CD4-positive, alpha-beta T cell treated with Interleukin-4 for 1 hour (primary cell): ENCODE data around the gene ASB1.
A peak's percentile ranks its signal among the peaks of the same experiment; 100 is the strongest.
"Not testable (repeated sequence)": the region's sequence is repeated elsewhere in the genome, so short reads cannot be mapped to it uniquely, and the experiment has no call there.

Experiments
- DNase-seq, 2 donors: peaks; one replicate each; pipeline ENCODE4 v3.0.0-alpha.2; 2020 to 2022

Gene ASB1

DNA sequence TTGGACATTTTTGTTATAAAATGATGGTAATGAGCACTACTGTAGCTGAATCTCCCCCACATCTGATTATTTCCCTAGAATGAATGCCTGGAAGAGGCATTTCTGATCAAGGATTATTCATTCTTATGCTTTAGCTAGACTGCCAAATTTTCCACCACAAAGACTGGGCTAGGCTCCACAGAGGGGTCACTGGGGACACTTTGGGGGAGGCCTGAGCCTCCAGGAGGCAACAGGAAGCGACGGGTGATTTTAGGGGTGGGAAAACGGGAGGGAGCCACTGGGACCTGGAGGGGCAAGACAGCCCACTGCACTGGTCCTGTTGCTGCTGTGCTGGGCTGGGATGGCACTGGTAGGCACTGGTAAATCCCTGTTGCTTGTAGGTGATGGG lies 2.4 kb upstream of the ASB1 start:
- no peak for DNase-seq

DNA sequence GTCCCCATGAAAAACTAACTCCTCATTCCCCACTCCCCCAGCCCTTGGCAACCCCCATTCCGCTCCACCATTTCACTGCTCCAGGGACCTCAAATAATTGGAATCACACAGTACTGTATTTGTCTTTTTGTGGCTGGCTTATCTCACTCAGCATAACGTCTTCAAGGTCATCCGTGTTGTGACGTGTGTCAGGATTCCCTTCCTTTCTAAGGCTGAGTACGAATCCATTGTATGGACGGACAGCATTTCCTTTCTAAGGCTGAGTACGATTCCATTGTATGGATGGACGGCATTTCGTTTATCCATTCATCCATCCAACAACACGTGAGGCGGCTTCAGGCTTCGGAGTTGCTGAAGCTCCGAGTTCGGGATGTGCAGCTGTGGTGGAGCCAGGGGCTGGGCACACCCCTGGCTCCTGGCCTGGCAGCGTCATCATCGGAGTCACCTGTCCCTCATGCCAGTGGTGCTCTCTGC lies 1.2 kb upstream of the ASB1 start:
- no peak for DNase-seq

DNA sequence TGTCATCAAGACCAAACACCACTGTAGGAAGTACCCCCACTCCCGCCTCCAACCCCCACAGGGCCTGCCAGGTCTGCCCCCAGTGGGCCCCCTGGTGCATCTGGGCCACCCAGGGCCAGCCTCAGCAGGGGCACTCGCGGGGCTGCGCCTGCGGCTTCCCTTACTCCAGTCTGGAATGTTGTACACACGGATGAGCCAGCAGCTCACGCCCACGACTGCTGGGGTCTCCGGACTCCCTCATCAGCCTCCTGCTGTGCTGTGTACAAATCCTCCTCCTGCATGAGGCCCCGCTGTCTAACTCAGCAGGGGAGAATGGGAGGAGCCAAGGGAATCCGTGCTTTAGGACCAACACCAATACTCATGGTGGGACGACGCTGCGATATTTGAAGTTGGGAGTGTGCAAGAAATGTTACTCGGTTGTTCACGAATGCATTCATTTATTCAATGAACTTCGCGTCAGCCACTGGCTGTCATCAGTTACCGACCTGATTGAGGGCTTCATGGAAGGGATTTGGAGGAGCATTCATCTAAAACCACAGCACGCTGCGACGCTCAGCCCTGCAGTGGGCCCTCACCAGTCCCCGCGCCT lies 654 bp upstream of the ASB1 start:
- no peak for DNase-seq

DNA sequence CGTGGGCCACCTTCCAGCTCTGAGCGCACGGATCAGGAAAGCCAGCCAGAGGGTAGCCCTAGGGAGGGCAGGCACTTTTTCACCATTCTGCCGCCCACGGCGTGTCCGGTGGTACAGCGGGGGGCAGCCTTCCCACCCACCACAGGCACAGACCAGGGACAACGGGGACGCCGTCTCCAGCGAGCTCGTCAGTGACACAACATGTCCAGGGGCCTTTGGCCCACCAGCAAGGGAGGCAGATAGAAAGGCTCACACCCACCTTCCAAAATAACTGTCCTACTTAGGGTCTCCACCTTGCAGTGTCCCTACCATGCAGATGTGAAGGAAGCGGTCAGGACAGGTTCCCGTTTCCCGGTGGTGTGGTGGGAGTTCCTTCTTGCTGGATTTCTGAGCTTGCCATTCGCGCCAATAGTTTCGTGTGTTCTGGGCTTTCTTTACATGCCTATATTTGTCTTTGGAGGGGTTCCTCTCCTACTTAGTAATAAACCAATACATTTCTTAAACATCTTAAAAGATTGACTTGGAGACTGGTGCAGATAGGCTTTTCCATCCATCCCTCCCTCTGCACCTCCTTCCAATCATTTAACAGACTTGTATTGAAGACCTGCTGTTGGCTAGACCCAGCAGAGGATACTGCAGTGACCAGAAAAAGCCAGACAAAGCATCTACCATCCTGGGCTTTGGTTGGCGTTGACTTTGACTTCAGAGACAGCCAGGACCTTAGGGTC lies 872 bp downstream of the ASB1 start:
- DNase-seq: no peak

DNA sequence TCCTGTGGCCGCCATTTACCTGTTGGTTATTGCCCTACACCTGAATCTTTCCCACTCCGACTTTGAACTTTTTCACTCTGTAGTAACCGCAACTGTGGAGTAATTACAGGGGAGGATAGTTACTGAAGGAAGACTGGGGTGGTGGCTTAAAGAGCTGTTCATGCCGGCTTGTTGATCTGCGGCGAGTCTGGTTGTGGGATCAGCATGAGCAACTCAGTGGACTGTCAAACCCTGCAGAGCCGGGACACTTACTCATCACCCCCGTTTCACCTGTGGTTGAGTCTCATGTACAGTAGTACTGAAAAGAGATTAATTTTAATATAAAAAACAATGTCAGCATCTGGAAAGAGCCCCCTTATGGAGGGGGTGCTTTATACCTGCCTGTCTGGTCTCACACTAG lies 2.1 kb downstream of the ASB1 start:
- DNase-seq: no peak

DNA sequence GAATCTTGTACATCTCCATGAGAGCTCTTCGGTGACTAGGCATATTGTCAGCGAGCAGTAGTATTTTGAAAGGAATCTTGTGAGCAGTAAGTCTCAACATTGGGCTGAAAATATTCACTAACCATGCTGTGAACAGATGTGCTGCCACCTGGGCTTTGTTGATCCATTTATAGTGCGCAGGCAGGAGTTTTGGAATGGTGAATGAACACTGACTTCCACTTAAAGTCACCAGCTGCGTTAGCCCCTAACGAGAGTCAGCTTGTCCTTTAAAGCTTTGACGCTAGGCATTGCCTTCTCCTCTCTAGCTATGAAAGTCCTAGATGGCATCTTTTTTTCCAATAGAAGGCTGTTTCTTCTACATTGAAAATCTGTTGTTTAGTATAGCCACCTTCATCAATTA lies 4.1 kb downstream of the ASB1 start:
- DNase-seq: no peak

DNA sequence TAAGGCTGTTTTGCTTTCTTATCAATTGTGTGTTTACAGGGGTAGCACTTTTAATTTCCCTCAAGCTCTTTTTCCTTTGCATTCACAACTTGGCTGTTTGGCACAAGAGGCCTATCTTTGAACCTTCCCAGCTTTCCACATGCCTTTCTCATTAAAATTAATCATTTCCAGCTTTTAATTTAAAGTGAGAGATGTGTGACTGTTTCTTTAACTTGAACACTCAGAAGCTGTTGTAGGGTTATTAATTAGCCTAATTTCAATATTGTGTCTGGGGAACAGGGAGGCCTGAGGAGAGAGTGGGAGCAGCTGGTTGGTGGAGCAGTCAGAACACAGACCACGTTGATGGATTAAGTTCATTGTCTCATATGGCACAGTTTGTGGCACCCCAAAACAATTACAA lies 4.7 kb downstream of the ASB1 start:
- DNase-seq: no peak

DNA sequence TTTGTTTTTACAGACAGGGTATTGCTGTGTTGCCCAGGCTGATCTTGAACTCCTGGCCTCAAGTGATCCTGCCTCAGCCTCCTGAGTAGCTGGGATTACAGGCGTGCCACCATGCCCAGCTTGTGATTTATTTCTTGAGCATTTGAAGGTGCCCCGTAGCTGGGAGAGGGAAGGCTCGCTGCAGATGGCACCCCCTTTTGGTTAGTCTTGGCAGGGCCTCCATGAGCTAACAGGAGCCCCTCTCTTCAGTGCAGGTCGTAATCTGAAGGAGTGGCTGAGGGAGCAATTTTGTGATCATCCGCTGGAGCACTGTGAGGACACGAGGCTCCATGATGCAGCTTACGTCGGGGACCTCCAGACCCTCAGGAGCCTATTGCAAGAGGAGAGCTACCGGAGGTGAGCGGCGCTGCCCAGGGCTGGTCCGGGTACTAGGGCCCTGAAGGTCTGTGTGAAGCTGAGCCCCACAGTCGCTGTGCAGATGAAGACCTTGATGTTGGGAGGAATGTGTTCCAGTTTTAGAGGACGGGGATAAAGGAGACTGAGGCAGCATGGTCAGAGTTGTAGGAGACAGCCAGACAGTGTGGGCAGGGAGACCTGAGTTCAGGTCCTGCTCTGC lies 6.7 kb downstream of the ASB1 start:
- no peak for DNase-seq

DNA sequence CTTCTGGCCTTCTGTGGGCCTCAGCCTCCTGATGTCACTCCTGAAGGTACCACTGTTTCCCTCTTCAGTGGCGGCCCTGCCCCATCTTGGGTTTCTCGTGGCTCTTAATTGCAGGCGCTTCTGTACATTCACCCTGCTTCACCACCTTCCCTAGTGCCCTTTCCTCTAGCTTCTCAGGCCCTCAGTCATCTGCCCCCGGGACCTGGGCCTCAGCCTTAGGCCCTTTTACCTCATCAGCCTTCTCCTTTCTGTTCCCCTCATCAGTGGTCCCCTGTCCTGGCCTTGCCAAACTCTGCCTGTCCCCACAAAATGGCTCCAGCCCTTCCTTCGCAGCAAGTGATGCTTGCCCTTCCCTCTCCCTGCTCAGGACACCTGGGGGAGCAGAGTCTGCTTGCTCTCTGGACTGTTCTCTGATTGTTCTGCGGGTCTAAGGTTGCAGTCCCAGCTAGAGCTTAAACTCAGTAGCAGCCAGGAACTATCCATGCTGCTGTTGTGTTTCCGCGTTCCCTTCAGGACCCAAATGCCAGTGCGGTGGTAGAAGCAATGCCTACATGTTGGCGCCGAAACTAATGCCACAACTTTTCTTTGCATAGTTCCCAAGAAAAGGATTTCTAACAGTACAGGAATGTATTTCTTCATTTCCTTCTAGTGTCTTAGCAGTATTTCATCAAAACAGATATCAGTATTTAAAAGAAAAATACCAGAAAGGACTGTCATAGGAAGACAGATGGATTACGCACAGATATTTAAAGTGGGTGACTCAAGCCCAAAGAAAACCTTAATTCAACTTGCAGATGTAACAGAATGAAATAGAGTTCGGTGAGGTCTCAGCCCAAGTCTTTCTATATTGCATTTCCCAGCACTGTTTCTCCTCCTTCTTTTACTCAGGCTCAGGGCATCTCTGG lies 7.5 kb downstream of the ASB1 start:
- DNase-seq: no peak

DNA sequence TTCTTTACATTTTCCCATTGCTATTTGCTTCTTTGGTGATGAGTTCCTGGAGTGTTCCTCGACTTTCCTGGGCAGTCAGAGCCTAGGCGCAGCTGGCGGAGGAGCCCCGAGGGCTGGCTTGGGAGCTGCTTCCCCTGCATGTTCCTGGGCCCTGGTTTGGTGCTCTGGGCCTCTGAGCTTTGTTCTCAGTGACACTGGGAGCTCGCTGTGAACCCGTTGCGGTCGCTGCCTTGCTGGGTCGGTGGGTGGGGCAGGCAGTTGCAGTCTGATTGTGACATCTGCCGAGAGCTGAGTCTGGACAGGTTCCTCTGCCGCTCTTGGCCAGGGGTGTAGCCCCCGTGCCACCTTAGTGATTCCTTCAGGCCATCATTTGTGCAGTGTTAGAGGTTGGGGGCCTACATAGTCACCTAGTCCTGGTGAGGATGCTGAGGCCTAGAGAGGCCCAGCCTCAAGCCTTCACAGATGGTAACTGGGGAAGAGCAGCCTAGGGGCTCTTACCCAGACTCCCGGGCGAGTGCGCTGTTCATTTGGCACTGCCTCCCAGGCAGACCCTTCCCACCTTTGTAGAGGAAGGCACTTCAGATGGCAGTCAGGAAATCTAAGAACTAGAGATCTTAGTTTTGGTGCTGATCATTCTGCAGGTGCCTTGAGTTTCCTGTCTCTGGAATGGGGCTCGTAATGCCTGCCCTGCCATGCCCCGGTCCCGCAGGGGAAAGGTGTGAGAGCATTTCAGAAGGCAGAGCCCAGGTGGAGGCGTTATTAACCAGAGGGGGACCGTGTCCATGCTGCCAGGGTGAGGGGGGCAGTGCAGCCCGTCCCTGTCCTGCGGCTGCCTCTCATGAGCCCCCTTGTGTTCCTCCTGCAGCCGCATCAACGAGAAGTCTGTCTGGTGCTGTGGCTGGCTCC lies 8.4 kb downstream of the ASB1 start:
- DNase-seq: no peak

DNA sequence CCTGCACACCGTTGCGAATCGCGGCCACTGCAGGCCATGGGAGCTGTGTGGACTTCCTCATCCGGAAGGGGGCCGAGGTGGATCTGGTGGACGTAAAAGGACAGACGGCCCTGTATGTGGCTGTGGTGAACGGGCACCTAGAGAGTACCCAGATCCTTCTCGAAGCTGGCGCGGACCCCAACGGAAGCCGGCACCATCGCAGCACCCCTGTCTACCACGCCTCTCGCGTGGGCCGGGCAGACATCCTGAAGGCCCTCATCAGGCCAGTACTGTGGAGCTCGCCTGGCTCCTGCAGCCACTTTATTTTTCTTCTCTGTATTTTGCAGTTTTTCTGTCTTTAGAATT lies 9.0 kb downstream of the ASB1 start:
- DNase-seq: no peak

DNA sequence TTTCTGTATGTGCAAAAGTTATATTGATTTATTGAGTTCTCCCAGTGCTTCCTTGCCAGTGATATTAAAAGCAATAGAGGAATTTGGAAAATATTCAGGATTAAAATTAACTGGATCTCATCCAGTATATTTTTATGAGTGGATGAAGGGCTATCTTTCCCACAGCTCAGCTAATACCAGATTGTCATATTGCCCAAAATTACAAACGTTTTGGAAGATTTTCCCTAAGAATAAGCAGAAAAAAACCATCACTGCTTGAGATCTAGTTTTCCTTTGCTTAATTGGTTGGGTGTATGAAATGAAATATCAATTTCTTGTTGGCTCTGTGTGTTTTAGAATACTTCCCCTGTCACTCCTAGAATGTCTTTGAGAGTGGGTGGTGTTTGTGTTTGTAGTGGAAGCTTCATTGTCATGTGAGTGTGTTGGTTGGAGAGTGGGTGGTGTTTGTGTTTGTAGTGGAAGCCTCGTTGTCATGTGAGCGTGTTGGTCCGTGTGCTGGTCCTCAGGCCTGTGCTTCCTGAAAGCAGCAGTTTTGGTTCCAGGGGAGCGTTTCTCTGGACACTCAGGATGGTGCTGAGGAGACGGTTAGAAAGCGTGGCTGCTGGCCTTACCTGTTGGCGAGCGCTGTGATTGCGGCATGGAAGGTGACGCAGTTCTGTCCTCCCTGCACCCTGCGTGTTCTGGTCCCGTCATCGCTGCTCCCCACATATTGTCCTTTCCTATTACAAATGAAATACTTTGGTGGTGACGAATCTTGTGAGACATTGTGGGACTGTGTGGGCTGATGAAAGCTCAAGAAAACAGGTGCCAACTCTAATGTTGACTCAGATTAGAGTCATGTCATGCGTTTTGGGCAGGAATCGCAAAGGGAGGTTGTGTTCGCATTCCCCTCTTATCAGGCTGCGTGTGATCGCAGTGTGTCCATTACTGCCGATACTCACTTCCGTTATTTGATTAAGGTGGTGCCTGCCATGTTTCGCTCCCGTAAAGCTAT lies 12.4 kb downstream of the ASB1 start:
- DNase-seq: peak in 1 of 2 donors; percentile 5

DNA sequence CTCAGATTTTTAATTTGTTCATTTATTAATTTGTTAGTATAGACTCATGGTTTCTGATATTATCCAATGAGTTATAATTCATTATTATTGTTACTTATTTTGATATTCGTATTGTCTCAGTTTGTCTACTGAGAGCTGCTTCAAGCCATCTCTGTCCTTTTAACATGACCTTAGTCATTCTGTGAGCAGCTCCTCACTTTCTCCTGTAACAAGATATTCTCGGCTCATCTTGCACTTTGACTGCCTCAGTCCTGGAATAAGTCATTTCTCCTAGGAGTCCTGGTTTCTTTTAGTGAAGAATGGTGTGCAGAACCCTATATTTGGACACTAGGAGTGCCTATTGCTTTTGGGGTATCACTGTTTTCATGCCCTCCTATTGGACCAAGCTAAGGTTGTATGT lies 13.2 kb downstream of the ASB1 start:
- DNase-seq: no peak

DNA sequence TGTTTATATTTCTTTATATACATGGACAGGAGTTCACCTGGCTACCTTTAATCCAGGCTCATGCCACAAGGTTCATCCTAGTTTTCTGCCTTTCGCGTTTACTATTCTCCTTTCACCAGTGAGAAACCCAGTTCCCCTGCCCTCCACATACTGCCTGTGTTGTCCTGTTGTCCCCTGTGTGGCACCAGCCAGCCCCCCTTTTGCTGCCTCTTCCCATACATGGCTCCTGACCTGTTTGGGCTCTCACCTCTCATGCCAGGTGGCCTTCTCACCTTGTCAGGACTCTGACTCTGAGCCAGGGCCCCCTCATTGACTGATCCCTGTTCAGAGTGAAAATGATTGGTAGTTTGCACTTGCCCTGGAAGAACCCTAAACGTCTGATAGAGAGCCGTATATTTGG lies 13.6 kb downstream of the ASB1 start:
- DNase-seq: no peak

DNA sequence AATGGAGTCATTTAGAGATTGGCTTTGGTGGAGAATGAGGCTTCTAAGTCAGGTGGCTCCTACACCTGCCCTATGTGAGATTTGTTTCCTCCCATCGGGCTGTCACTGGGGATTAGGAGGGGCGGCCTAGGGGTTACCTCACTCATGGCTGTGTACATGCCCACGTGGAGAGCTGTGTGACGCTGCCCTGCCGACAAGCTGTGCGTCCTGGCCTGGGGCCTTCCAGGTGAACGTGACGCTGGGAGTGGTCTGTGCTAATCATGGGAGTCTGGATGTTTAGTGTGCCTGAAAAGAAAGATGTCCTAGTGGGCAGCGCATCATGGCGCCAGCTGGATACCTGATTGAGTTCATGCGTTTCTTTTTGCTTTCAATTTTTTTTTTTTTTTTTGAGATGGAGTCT lies 14.0 kb downstream of the ASB1 start:
- DNase-seq: no peak

DNA sequence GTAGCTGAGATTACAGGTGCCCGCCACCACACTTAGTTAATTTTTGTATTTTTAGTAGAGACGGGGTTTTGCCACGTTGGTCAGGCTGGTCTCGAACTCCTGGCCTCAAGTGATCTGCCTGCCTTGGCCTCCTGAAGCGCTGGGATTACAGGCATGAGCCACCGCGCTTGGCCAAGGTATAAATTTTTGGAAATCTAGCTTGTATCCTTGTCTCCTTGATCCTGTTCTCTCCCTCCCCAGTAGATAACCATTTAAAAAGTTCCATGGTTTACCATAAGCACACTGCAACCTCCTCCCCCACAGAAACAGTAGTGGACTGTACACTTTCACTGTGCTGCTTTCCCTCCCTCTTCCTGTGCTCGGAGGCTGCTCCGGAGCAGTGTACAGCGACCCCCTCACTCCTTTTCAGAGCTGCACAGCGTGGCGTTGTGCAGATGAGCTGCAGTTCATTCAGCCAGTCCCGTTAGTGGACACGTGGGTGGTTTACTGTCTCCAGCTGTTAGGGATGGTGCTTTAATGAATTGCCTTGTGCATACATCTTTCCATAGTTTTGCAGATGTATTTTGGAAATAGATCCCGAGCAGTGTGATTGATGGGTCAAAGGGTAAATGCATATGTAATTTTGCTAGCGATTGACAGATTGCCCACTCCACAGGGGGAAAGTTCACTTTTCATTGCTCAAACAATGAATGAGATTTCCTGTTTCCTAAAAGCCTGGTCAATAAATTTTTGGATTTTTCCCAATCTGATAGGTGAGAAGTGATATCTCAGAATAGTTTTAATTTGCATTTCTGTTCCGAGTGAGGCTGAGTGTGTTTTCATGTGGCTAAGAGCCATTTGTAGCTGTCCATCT lies 14.8 kb downstream of the ASB1 start:
- no peak for DNase-seq

DNA sequence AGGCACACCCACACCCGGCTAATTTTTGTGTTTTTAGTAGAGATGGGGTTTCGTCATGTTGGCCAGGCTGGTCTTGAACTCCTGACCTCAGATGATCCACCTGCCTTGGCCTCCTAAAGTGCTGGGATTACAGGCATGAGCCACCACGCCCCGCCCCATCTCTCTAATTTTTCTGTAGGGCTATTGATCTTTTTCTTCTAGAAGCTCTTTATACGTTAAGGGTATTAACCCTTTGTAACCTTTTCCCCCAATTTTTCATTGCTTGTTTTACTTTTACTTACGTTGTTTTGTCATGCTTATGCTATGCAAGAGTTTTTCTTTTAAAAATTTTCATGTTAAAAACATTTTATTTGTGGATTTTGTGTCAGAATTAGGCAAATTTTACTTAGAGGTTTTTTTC lies 15.5 kb downstream of the ASB1 start:
- DNase-seq: not testable (repeated sequence)

DNA sequence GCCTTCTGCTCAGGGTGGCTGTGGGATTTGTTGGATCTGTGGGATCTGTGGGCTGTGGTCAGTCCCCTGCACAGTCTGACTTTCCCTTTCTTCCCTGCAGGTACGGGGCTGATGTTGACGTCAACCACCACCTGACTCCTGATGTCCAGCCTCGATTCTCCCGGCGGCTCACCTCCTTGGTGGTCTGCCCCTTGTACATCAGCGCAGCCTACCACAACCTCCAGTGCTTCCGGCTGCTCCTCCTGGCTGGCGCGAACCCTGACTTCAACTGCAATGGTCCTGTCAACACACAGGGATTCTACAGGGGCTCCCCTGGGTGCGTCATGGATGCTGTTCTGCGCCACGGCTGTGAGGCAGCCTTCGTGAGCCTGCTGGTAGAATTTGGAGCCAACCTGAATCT lies 17.5 kb downstream of the ASB1 start:
- DNase-seq: no peak

DNA sequence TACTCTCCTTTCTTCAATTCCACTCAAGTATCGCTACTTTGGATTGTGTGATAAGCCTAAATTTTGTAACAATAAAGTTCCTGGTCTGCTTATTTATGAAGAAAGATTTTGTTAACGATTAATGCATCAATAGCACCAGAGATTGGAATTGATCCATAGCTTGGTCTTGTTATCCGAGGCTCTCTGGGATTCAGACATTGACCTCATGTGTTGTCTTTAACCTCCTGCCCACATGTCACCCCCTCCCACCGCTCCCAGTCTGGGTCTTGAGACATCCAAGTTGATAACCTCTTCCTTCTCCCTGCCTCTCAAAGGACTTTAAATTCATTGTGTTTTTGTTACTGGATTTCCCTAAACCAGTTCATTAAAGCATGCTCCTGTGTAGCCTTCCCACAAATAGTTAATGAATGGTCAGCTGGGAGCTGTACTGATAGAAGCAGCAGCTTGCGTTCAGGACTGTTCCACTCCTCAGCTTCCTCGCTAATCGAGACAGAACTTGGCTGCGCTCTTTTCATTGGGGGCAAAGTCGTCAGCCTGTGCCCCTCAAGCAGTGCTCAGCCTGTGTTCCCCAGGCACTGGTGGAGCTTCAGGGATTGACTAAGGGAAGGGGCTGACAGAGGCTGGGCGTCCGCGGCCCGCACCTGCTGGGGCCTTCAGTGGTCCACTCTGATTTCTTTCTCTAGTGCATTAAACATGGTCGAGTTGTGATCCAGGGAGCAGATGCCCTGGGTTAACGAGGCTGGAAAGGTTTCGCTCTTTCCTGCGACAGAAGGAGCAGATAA lies 18.9 kb downstream of the ASB1 start:
- DNase-seq: no peak
